ENCODE measurements around the gene TFF1.

Gene TFF1

DNA sequence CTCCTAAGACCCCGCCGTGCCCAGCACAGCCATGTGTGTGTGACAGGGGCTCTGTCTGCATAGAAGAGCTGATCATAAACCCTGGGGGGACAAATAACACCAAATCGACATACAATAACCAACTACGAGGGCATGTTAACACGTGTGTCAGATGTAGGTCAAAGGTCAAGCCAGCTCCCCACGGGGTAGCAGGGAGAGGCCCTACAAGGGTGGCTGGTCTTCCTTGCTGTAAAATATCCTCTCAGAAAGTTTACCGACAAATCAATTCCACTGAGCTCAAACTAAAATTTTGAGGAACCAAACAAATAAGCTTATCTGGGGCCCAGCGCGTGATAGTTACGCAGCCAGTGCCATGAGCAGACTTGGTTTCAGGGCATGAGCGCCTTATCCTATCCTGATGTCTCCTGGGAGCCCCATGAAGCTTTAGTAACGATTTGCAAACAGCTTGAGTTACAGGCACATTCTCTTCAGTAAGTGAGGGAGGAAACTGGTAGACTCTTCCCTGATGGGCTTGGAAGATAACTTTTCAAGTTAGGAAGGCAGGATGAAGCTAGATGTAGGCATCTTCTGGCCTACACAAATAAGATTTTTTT is 32.2 kb upstream of the TFF1 start:
- DNase-seq (ENCODE audit: low read depth in 2 of 2) = no peak

DNA sequence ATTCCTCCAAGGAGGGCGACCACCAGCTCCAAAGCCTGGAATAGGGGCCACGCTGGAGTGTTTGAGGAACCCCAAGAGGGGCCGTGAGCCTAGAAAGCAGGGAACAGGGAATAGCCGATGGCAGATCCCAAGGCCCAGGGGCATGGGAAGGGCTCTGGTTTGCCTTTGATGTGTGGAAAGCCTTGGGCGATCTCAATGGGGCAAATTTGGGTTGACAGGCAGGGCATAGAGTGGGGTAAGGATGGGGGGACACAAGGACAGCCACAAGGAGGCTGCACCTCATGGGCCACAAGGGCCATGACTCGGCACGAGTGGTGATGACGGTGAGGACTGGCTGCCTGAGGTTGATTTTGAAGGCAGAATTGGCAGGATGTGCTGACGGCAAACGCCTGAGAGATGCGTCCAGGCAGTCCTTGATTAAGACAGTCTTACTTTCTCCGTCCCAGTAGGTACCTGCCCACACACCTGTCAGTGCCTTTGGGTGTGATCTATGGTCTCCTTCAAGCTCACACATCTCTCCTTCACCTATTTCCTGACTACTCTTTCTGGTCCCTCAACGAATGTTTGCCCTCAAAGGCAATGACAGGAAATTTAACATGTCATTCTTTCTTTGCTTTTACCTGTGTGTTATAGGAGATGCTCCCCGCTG is 31.5 kb upstream of the TFF1 start:
- no peak for DNase-seq (ENCODE audit: low read depth in 2 of 2)

DNA sequence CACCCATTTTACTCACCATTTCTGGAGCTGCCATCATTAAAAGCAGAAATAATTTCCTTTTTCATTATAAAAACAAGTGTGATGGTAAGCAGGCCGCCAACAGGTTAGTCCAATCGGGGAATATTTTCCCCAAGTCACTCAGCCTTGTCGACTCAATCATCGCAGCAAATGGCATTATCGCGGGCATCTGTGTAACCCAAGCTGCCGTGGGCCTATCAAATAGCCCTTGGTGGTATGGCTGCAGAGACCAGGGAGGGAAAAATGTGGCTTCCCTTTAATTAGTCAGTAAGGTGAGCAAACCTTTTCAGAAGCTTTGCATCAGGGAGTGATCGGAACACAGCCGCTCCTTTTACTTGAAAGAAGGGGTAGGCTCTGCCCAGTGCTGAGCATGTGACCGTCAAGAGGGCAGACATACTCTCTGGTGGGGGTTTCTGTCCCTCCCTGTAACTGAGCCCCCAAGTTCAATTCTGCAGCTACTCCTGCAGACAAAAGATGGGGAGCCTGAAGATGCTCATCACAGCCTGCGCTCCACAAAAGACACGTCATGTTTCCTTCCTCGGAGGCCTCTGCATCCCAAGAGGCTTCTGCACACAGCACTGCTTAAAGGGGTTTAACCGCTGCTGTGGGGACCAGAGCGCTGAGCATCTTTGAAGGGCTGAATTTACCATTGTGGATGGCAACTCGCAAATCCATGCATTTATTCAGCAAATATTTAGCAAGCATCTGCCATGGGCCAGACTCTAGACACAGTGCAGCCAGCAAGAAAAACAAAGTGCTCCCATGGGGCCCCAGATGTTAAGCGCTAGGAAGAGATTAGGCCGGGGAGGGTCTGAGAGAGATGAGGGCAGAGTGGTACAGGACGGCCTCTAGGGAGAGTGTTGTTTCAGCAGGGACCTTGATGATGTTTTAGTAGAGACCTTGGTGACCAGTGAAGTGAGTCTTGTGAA is 30.7 kb upstream of the TFF1 start:
- DNase-seq (ENCODE audit: low read depth in 2 of 2) = no peak

- DNase-seq (ENCODE audit: low read depth in 2 of 2) = no peak
Measured at GRCh38 chr21:42395905-42396651, 29.7 kb upstream of the TFF1 start, which contains the start of gene TMPRSS3. Gene TMPRSS3 (minus strand): TSS chr21:42396052. CDS start chr21:42395417, 635 bp downstream.

GRCh38 chr21:42395302-42395701 is 29.0 kb upstream of the TFF1 start:
- DNase-seq (ENCODE audit: low read depth in 2 of 2) = no peak

DNA sequence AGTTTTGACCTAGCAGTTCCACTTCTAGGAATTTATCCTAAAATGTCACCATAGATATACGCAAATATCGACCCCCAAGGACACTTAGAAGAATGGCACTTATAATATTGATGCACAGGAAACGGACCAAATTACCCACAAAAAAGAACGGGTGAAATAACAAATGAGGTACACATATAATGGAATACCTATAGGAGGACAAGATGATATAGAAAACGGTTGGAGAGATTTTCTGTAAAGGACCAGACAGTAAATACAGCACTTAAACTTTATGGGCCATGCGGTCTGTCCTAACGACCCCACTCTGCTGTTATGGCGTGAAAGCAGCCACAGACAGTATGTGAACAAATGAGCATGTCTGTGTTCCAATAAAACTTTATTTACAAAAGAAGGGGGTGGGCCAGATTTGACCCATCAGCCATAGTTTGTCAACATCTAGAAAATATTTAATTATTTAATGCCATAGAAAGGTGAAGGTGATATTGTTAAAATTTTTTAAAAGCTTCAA is 27.2 kb upstream of the TFF1 start:
- no peak for DNase-seq (ENCODE audit: low read depth in 2 of 2)

DNA sequence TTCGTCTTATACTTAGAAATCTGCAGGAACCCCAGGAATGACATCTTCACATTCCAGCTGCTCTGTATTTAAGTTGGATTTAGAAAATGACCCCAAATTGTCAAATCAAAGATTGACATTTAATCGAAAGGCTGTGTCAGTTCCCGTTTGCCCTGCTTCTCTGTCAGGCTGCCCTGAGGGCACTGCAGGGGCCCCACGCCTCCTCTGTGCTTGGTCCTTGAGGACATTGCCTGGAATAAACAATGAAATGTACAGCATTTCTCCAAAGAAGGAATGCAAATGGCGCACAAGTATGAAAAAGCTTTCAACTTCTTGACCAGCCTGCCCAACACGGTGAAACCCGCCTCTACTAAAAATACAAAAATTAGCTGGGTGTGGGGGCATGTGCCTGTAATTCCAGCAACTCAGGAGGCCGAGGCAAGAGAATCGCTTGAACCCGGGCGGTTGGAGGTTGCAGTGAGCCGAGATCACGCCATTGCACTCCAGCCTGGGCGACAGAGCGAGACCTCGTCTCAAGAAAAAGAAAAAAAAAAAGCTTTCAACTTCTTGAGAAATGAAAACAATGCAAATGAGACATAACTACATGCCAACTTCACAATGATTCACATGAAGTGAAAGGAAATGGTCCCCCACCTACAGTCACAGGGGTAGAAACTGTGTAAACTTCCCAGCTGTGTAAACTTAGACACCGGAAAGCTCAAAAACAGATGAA is 26.6 kb upstream of the TFF1 start:
- DNase-seq (ENCODE audit: low read depth in 2 of 2) = no peak

GRCh38 chr21:42391297-42391696 is 25.0 kb upstream of the TFF1 start:
- no peak for DNase-seq (ENCODE audit: low read depth in 2 of 2)

- no peak for DNase-seq (ENCODE audit: low read depth in 2 of 2)
Measured at GRCh38 chr21:42390696-42391095, 24.4 kb upstream of the TFF1 start.

DNA sequence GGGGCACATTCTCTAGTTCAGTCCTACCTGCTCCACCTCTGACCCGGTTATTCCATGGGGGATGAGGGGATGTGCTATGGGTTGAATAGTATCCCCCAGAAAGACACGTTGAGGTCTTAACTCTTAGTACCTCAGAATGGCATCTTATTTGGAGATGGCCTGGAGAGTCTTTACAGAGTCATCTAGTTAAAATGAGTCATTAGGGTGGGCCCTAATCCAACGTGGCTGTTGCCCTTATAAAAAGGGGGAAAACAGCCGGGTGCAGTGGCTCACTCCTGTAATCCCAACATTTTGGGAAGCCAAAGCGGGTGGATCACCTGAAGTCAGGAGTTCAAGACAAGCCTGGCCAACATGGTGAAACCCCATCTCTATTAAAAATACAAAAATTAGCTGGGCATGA is 23.9 kb upstream of the TFF1 start:
- DNase-seq (ENCODE audit: low read depth in 2 of 2) = no peak

DNA sequence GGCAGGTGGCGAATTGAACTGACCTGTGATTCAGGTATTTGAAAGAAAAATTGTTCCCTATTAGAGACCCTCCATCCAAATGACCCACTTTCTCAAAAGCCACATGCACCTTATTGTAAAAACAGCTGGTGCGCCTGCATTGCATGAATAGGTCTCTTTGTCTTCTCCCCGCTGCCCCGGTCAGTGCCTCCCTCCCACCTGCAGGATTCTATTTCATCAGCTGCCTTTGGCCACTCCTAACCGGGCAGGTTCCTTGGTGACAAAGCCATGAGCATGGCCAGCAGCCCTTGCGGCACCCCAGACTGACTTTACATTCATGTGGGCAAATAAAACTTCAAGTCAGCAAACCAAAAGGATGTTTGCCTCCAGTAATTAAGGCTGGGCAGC is 23.1 kb upstream of the TFF1 start:
- no peak for DNase-seq (ENCODE audit: low read depth in 2 of 2)

- no peak for DNase-seq (ENCODE audit: low read depth in 2 of 2)
Measured at GRCh38 chr21:42388740-42389448, 22.6 kb upstream of the TFF1 start.

DNA sequence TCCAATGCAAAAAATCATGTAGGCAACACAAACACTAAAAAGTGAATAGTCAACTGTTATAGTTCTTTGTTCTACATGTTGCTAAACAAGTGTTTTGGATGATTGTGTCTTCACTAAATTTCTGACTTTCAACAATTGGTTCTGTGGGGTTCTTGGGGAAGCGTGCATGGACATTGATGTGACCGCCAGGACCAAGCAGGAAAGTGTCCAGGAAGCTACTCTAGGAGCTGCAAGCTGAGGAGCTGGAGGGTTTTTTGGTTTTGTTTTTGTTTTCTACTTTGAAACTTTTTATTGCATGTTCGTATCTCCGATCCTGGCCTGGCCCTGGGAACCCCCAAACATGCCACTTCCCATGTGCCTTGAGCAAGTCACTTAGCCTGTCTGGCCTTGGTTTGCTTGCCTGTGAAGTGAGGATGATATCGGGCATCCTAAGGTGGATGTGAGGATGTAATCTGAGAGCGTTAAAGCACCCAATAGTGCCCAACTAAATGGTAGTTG is 21.6 kb upstream of the TFF1 start:
- DNase-seq (ENCODE audit: low read depth in 2 of 2) = no peak

- no peak for DNase-seq (ENCODE audit: low read depth in 2 of 2)
Measured at GRCh38 chr21:42387164-42387563, 20.8 kb upstream of the TFF1 start.

- DNase-seq (ENCODE audit: low read depth in 2 of 2) = no peak
Measured at GRCh38 chr21:42386034-42386591, 19.8 kb upstream of the TFF1 start.

DNA sequence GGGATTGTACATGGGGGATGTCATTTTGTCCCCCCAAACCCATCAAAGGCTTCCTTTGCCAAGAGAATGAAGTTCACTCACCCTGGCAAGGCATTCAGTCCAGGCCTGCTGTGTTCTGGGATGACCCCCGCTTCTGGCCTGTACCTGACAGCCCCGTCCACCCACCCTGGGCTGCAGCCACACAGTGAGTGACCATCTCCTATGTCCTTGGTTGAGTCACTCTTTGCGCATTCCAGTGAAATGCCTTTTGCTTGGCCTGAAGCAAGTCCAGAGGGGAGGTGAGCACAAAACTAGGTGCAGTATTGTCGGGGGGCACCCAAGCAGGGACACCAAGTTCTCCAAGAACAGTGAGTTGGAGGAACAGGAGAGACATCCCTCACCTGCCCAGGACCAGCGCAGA is 19.3 kb upstream of the TFF1 start:
- DNase-seq (ENCODE audit: low read depth in 2 of 2) = no peak

GRCh38 chr21:42384989-42385388 is 18.7 kb upstream of the TFF1 start:
- no peak for DNase-seq (ENCODE audit: low read depth in 2 of 2)

DNA sequence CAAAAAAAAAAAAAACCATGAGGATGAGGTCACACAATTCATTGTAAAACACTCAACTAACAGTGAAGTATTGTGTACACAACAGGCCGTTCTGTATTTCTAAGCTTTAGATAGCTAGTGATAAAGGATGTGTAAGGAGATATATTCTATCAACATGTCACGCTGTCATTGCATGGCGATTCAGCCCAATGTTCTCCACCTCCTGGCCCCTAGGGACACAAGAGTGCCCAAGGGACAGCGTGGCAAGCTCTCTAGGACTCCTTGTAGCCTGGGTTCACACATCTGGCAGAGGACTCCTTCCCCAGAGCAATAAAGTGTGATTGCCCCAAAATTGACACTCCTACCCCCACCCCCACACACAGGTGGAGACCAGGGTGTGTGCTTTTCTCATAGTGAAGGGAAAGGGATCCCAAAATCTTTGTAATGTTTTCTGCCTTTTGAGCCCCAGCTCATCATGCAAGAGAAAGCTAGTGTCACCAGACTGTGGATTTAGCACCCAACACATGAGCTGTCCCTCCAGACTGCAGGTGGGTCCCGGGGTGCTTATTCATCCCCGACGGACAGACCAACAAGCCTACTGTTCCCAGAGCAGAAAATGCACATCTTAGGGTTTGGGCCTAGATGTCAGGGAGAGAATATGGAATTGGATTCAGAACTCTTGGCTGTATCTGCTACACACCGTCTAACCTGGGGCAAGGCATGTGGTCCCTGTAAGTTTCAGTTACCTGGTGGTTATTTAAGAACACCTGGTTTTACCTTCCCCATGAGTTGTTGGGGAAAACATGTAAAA is 18.0 kb upstream of the TFF1 start:
- no peak for DNase-seq (ENCODE audit: low read depth in 2 of 2)

DNA sequence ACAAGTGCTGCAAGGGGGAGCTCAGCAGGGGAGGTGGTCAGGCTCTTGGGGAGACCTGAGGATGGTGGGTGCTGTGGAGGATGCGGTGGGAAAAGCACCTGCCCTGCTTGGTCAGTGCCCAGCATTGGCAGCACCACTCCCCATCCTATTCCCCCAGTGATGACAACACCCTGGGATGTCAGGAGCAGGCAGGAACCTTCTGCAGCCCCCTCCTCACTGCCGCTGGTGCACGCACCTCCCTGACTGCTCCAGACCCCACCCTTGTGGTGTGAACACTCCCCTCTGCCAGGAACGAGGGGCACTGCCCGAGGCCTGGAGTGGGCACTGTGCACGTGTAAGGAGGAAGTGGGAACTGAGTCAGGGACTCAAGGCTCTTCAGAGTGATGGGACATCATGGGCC is 17.0 kb upstream of the TFF1 start:
- DNase-seq (ENCODE audit: low read depth in 2 of 2) = no peak
